Mesenchymal stem cell (in vitro differentiated cells and primary cell): ENCODE measurements around the gene GDF2.

Experiments
- DNase-seq: peaks from one replicate; pipeline ENCODE4 v3.0.0-alpha.2; 2013
- H2AFZ ChIP-seq: one replicate; pipeline ENCODE4 v1.6.1; 2013; ENCODE audit warnings: low read depth, mild to moderate bottlenecking, control low read depth, inconsistent platforms, low read length, moderate library complexity
- H2AK5ac ChIP-seq: 2 replicates; pipeline ENCODE4 v1.6.1; 2013; ENCODE audit warnings: low read length, moderate library complexity, mild to moderate bottlenecking, inconsistent platforms; ENCODE audit not compliant: severe bottlenecking
- H2BK120ac ChIP-seq: one replicate; pipeline ENCODE4 v1.6.1; 2013; ENCODE audit warnings: low read depth, mild to moderate bottlenecking, inconsistent platforms, low read length, moderate library complexity
- H2BK12ac ChIP-seq, 2 experiments: one replicate each; pipeline ENCODE4 v1.6.1; 2013; ENCODE audit warnings: inconsistent platforms in 2 of 2, low read length in 2 of 2, mild to moderate bottlenecking in 2 of 2, moderate library complexity in 2 of 2, control low read depth in 1 of 2
- H2BK15ac ChIP-seq: one replicate; pipeline ENCODE4 v1.6.1; 2013; ENCODE audit warnings: mild to moderate bottlenecking, low read depth, inconsistent platforms; ENCODE audit not compliant: poor library complexity, severe bottlenecking
- H2BK5ac ChIP-seq: 2 replicates; pipeline ENCODE4 v1.6.1; 2013; ENCODE audit warnings: low read depth, mild to moderate bottlenecking, low read length, control low read depth, inconsistent platforms; ENCODE audit not compliant: poor library complexity, severe bottlenecking
- H3K14ac ChIP-seq, 2 experiments: one replicate each; pipeline ENCODE4 v1.6.1; 2013; ENCODE audit warnings: inconsistent platforms in 2 of 2, low read length in 2 of 2, control low read depth in 1 of 2, mild to moderate bottlenecking in 1 of 2, moderate library complexity in 1 of 2
- H3K18ac ChIP-seq, 2 experiments: one replicate each; pipeline ENCODE4 v1.6.1; 2013; ENCODE audit warnings: inconsistent platforms in 2 of 2, low read length in 2 of 2, control low read depth in 1 of 2, low read depth in 1 of 2, mild to moderate bottlenecking in 1 of 2
- H3K23ac ChIP-seq, 2 experiments: one replicate each; pipeline ENCODE4 v1.6.1; 2013; ENCODE audit warnings: inconsistent platforms in 2 of 2, low read length in 2 of 2, mild to moderate bottlenecking in 2 of 2, moderate library complexity in 2 of 2, control low read depth in 1 of 2
- H3K27ac ChIP-seq: 2 replicates; pipeline ENCODE4 v1.5.1; 2013; ENCODE audit warnings: mild to moderate bottlenecking, moderate library complexity, low read length, control low read depth, inconsistent platforms; ENCODE audit not compliant: poor library complexity, severe bottlenecking
- H3K27me3 ChIP-seq, 2 experiments: 2 replicates each; pipeline versions ENCODE4 v1.6.1 to v1.7.0; 2013; ENCODE audit warnings: low read length in 2 of 2, mild to moderate bottlenecking in 2 of 2, moderate library complexity in 2 of 2, control low read depth in 1 of 2, inconsistent platforms in 1 of 2; ENCODE audit not compliant: control insufficient read depth in 1 of 2, insufficient read depth in 1 of 2
- H3K36me3 ChIP-seq, 2 experiments: 2 replicates each; pipeline versions ENCODE4 v1.6.1 to v1.7.0; 2013; ENCODE audit warnings: low read length in 2 of 2, control low read depth in 1 of 2, inconsistent platforms in 1 of 2, low read depth in 1 of 2, mild to moderate bottlenecking in 1 of 2; ENCODE audit not compliant: insufficient read depth in 2 of 2, control insufficient read depth in 1 of 2
- H3K4ac ChIP-seq, 2 experiments: one replicate each; pipeline ENCODE4 v1.6.1; 2013; ENCODE audit warnings: inconsistent platforms in 2 of 2, low read length in 2 of 2, mild to moderate bottlenecking in 2 of 2, moderate library complexity in 2 of 2, control low read depth in 1 of 2, low read depth in 1 of 2
- H3K4me1 ChIP-seq: 2 replicates; pipeline ENCODE4 v1.6.1; 2013; ENCODE audit warnings: low read depth, low read length, control low read depth; ENCODE audit not compliant: control insufficient read depth, insufficient read depth
- H3K4me2 ChIP-seq: 2 replicates; pipeline ENCODE4 v1.6.1; 2013; ENCODE audit warnings: low read length, mild to moderate bottlenecking, inconsistent platforms; ENCODE audit not compliant: poor library complexity, severe bottlenecking
- H3K4me3 ChIP-seq, 2 experiments: 2 replicates each; pipeline versions ENCODE4 v1.5.1 to v1.7.0; 2013; ENCODE audit warnings: low read length in 2 of 2, mild to moderate bottlenecking in 2 of 2, control low read depth in 1 of 2, low read depth in 1 of 2; ENCODE audit not compliant: insufficient read depth in 1 of 2
- H3K79me1 ChIP-seq: replicated peaks from 2 replicates; pipeline ENCODE4 v1.6.1; 2013; ENCODE audit warnings: mild to moderate bottlenecking, control low read depth, low read length, inconsistent platforms; ENCODE audit not compliant: poor library complexity, severe bottlenecking
- H3K9ac ChIP-seq: 2 replicates; pipeline ENCODE4 v1.7.0; 2013; ENCODE audit warnings: mild to moderate bottlenecking, low read length, moderate library complexity
- H3K9me3 ChIP-seq: 2 replicates; pipeline ENCODE4 v1.7.0; 2013; ENCODE audit warnings: mild to moderate bottlenecking, low read length; ENCODE audit not compliant: control insufficient read depth
- H4K8ac ChIP-seq: one replicate; pipeline ENCODE4 v1.6.1; 2013; ENCODE audit warnings: inconsistent platforms, mild to moderate bottlenecking, low read length, moderate library complexity
- H4K91ac ChIP-seq: one replicate; pipeline ENCODE4 v1.6.1; 2013; ENCODE audit warnings: mild to moderate bottlenecking, low read length, inconsistent platforms
- WGBS: methylation state at CpG from one replicate; pipeline ENCODE4 v1.1.7; 2013; ENCODE audit warnings: mixed read lengths; 5-methylcytosine and 5-hydroxymethylcytosine counted together

Gene GDF2

GRCh38 chr10:47303105-47303504 is 19.1 kb upstream of the GDF2 start:
- Histone ChIP-seq H3K4ac (no peak overlapping the region), H3K27me3 (peaks cover 62 to 84% of the 10 kb centered on the region in 2 experiments), H2AFZ (no peak overlapping the region), H2BK120ac (no peak overlapping the region), H4K91ac (no peak overlapping the region), H3K14ac (no peak overlapping the region), H3K9me3 (no peaks in the 10 kb centered on the region), H3K23ac (no peak overlapping the region), H3K9ac (no peak overlapping the region), H3K4me3 (no peak overlapping the region), H2BK5ac (no peak overlapping the region), H3K36me3 (no peaks in the 10 kb centered on the region), H2BK15ac (no peak overlapping the region), H3K4me1 (peaks cover 11% of the 10 kb centered on the region), H3K4me2 (no peak overlapping the region), H4K8ac (no peak overlapping the region), H3K27ac (no peak overlapping the region), H3K79me1 (no peaks in the 10 kb centered on the region), H2BK12ac (no peak overlapping the region), H3K18ac (no peak overlapping the region), H2AK5ac (no peak overlapping the region)
- DNase-seq = no peak
- WGBS = 89% methylated on average over 6 of the region's 7 CpGs

DNA sequence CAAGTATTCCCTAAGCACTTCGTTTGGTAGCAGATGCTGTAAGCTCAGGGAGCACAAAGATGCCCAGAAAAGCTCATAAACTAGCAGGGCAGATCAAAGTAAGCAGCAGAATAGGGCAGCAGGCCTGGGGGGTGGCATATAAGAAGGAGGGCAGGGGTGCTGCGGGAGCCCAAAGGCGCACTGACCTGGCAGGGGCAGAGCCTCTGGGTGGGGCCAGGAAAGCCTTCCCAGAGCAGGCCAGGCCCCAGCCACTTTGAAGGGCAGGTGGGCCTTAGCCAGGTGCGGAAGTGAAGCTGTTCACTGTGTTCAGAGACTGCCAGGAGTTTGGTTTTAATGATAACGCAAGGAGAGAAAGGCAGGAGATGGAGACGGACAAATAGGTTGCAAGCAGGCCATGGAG is 18.4 kb upstream of the GDF2 start:
- H2AFZ ChIP-seq = no peak overlapping the region
- no peaks in the 10 kb centered on the region for H3K79me1 ChIP-seq
- H3K14ac ChIP-seq = no peak overlapping the region
- peaks cover 11% of the 10 kb centered on the region for H3K4me1 ChIP-seq
- H4K8ac ChIP-seq = no peak overlapping the region
- H2BK5ac ChIP-seq = no peak overlapping the region
- H3K36me3 ChIP-seq = no peaks in the 10 kb centered on the region
- no peak overlapping the region for H2BK15ac ChIP-seq
- H2AK5ac ChIP-seq = no peak overlapping the region
- H3K27me3 ChIP-seq = peaks cover 68 to 86% of the 10 kb centered on the region in 2 experiments
- no peak overlapping the region for H3K4me2 ChIP-seq
- H2BK12ac ChIP-seq = no peak overlapping the region
- H3K23ac ChIP-seq = no peak overlapping the region
- H3K4me3 ChIP-seq = no peak overlapping the region
- H4K91ac ChIP-seq = no peak overlapping the region
- H3K9ac ChIP-seq = no peak overlapping the region
- no peak overlapping the region for H2BK120ac ChIP-seq
- no peak overlapping the region for H3K4ac ChIP-seq
- no peaks in the 10 kb centered on the region for H3K9me3 ChIP-seq
- DNase-seq = no peak
- no peak overlapping the region for H3K27ac ChIP-seq
- 76% methylated on average over 6 of the region's 6 CpGs for WGBS
- no peak overlapping the region for H3K18ac ChIP-seq

DNA sequence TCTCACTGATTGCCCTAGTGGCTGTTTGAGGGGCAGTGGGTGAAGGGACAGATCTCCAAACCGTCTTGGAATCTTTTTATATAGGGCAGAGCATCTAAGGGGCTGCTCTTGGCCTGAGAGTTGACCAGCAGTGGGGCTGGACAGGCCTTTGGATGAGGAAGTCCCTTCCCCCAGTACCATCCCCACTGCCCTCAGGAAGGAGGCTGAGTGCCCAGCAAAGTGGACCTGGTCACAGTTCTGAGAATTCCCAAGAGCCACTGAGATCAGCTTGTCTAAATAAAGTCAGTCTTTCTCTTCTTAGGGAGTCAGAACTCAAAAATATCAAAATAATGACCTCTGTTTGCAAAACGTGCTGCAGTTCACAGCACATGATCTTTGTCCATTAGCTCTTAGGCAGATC is 16.7 kb upstream of the GDF2 start:
- H3K79me1 ChIP-seq = no peaks in the 10 kb centered on the region
- no peak overlapping the region for H2BK5ac ChIP-seq
- peaks cover 63 to 83% of the 10 kb centered on the region in 2 experiments for H3K27me3 ChIP-seq
- H3K27ac ChIP-seq = no peak overlapping the region
- no peak overlapping the region for H3K14ac ChIP-seq
- no peaks in the 10 kb centered on the region for H3K9me3 ChIP-seq
- no peak for DNase-seq
- H3K4ac ChIP-seq = no peak overlapping the region
- no peak overlapping the region for H2AK5ac ChIP-seq
- H4K91ac ChIP-seq = no peak overlapping the region
- H3K36me3 ChIP-seq = no peaks in the 10 kb centered on the region
- no peak overlapping the region for H3K9ac ChIP-seq
- H3K18ac ChIP-seq = no peak overlapping the region
- no peak overlapping the region for H2BK12ac ChIP-seq
- H2BK120ac ChIP-seq = no peak overlapping the region
- H3K23ac ChIP-seq = no peak overlapping the region
- H3K4me1 ChIP-seq = peaks cover 2% of the 10 kb centered on the region
- WGBS = 43% methylated on average over 1 of the region's 2 CpGs
- H3K4me3 ChIP-seq = no peak overlapping the region
- H3K4me2 ChIP-seq = no peak overlapping the region
- no peak overlapping the region for H2BK15ac ChIP-seq
- no peak overlapping the region for H2AFZ ChIP-seq
- H4K8ac ChIP-seq = no peak overlapping the region

DNA sequence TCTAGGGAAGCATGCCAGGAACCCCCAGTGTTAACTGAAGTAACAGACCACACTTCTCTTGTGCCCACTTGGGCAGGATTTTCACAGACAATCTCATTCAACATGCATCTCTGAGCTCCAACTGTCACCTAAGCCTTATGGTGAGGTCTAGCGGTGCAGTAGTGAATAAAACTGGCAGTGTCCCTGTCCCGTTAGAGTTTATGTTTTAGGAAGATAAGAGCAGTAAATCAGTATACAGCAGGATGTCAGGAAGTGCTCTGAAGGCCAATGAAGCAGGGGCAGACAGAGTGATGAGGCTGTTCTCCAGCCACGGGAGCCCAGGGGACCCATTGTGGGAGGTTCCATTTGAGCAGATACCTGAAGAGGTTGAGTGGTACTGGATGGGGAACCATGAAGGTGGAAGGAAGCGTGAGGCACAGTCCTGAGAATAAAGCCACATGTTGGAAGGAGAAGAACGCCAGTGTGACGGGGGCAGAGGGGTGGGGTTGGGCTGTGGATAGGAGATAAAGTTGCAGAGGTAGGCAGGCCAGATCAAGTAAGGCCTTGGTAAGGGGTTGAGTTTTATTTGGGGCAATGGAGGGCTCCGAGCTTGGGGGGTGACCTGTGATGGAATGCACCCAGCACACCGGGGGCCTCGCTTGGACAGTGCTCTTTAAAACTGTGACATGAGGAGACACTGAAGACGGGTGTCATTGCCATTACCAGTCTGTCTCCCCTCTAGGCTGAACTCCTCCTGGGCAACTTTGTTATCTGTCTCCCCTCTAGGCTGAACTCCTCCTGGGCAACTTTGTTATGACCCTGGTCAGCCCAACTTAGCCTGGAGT is 15.7 kb upstream of the GDF2 start:
- Histone ChIP-seq H4K91ac (no peak overlapping the region), H2AK5ac (no peak overlapping the region), H3K9ac (no peak overlapping the region), H3K4me2 (no peak overlapping the region), H3K4me3 (no peak overlapping the region), H3K4me1 (no peaks in the 10 kb centered on the region), H3K79me1 (no peaks in the 10 kb centered on the region), H3K27me3 (peaks cover 53 to 83% of the 10 kb centered on the region in 2 experiments), H2AFZ (no peak overlapping the region), H2BK12ac (no peak overlapping the region), H3K23ac (no peak overlapping the region), H3K4ac (no peak overlapping the region), H2BK15ac (no peak overlapping the region), H2BK5ac (no peak overlapping the region), H3K27ac (no peak overlapping the region), H2BK120ac (no peak overlapping the region), H3K14ac (no peak overlapping the region), H3K18ac (no peak overlapping the region), H3K36me3 (no peaks in the 10 kb centered on the region), H3K9me3 (no peaks in the 10 kb centered on the region), H4K8ac (no peak overlapping the region)
- DNase-seq = no peak
- 76% methylated on average over 9 of the region's 10 CpGs for WGBS
